Right atrium auricular region (tissue), 2 donors: ENCODE data around the gene USP10. TPM values are rescaled to one million over a fixed set of nuclear protein-coding genes. Genes with fewer than 3 reads are reported as not detected.

ENCODE experiments used
- DNase-seq: peaks from one replicate; pipeline ENCODE4 v3.0.0-alpha.2; 2019; ENCODE audit warnings: low spot score
- H3K27ac ChIP-seq, 2 donors: fragments of 200-600 bp; sonication (generic); 1 replicate in 1 of 2; 2 replicates in 1 of 2; pipeline ENCODE4 v1.5.1; 2016 to 2019
- H3K27me3 ChIP-seq, 2 donors: fragments of 200-600 bp; sonication (generic); one replicate each; pipeline versions ENCODE4 v1.5.1 to v1.6.0; 2017 to 2019
- H3K36me3 ChIP-seq: fragments of 200-600 bp; sonication (generic); one replicate; pipeline ENCODE4 v1.5.1; 2016
- H3K4me1 ChIP-seq, 2 donors: fragments of 200-600 bp; sonication (generic); one replicate each; pipeline versions ENCODE4 v1.5.1 to v1.6.0; 2017 to 2019
- H3K4me3 ChIP-seq, 2 donors: fragments of 200-600 bp; sonication (generic); 1 replicate in 1 of 2; 2 replicates in 1 of 2; pipeline ENCODE4 v1.5.1; 2017 to 2019; ENCODE audit warnings: mild to moderate bottlenecking in 1 of 2, moderate library complexity in 1 of 2
- H3K9me3 ChIP-seq, 2 donors: fragments of 200-600 bp; sonication (generic); one replicate each; pipeline ENCODE4 v1.5.1; 2019
- total RNA-seq, 2 donors: library from RNA; depleted of rRNA; stranded (reverse); fragments of >200 nt; gene quantifications; one replicate each; pipeline ENCODE4 v1.1.0, GENCODE V29; 2016
- TF ChIP-seq, protein P1 (sequence below), 2 donors: fragments of 200-600 bp; sonication (generic); IDR thresholded peaks; one replicate each; pipeline ENCODE4 v1.5.1; 2019; ENCODE audit warnings: antibody characterized with exemption in 2 of 2

USP10 gene
- total RNA-seq, 2 donors from 2014 or later: 44.9 to 52.3 TPM

DNA sequence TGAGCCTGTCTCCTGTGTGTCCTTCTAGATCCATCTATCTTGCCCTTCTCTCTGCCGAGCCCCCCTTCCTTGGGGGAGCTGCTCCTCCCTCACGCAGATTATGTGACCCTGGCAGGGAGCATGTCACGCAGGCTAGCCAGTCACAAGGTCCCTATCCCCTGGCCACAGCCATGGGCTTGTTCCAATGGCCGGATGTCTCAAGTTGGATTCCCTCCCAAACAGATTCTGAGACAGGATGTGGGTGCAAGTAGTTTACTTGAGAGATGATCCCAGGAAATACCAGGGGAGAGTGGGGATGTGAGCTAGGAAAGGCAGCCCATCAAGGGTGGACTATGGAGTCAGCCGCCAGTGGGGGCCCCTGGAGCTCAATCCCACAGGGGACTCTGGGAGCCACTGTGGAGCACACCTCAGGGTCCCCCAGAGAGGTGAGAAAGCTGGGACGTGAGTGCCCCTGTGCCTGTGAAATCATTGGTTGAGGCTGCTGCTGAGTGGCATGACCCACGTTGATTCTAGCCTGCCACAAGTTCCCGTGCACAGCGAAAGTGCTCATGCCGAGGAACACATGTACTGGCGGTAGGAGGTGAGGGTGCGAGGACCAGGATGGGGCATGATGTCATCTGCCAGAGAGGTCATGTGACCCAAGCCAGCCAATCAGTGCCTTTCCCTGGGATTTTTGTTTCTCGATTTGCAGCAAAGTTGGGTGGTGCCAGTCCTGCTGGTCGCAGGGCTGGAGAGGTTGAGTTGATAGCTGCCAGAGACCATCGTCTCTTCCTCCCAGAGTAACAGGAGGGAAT is 113.5 kb downstream of the USP10 start:
- no peak for DNase-seq
- Histone ChIP-seq H3K4me3 (no peak overlapping the region), H3K4me1 (no peaks in the 10 kb centered on the region), H3K27ac (no peak overlapping the region), H3K9me3 (no peaks in the 10 kb centered on the region), H3K36me3 (no peaks in the 10 kb centered on the region), H3K27me3 (no peaks in the 10 kb centered on the region)
- TF ChIP-seq, protein P1, sequence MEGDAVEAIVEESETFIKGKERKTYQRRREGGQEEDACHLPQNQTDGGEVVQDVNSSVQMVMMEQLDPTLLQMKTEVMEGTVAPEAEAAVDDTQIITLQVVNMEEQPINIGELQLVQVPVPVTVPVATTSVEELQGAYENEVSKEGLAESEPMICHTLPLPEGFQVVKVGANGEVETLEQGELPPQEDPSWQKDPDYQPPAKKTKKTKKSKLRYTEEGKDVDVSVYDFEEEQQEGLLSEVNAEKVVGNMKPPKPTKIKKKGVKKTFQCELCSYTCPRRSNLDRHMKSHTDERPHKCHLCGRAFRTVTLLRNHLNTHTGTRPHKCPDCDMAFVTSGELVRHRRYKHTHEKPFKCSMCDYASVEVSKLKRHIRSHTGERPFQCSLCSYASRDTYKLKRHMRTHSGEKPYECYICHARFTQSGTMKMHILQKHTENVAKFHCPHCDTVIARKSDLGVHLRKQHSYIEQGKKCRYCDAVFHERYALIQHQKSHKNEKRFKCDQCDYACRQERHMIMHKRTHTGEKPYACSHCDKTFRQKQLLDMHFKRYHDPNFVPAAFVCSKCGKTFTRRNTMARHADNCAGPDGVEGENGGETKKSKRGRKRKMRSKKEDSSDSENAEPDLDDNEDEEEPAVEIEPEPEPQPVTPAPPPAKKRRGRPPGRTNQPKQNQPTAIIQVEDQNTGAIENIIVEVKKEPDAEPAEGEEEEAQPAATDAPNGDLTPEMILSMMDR (IDR thresholded peaks at IDR 0.05): no peak

DNA sequence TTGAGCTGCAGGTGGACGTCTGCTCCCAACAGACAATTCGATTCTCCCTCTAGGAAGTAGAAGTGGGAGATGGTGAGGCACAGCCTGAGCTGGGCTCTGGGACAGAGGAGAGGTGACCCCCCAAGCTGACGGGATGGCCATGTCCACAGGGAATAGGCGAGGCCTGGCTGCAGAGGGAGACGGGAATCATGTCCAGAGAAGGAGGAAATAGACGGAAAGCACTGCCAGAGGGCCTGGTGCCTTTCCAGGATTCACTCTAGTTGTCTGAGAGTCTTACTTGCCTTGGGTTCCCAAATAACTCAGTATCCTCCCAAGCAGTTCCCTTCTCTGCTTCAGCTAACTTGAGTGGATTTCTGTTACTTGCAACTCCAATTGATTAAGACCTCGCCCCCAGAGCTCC is 115.7 kb downstream of the USP10 start:
- no peaks in the 10 kb centered on the region for H3K27me3 ChIP-seq
- H3K36me3 ChIP-seq: no peaks in the 10 kb centered on the region
- TF ChIP-seq, protein P1 (IDR thresholded peaks at IDR 0.05): no peak
- peaks cover 0 to 8% of the 10 kb centered on the region in 2 donors for H3K4me1 ChIP-seq
- no peak overlapping the region for H3K27ac ChIP-seq
- DNase-seq: no peak
- no peak overlapping the region for H3K4me3 ChIP-seq
- H3K9me3 ChIP-seq: no peaks in the 10 kb centered on the region

DNA sequence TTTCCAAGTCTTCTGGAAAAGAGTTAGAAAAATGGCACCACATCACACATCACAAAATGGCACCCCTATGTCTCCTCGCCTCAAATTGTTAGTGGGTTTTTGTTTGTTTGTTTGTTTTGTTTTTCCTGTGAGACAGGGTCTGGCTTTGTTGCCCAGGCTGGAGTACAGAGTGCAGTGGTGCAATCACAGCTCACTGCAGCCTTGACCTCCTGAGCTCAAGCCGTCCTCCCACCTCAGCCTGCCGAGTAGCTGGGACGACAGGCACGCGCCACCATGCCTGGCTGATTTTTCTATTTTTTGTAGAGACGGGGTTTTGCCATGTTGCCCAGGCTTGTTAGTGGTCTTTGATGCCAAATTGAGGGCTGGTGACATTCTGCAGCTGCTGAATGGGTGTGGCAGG is 116.2 kb downstream of the USP10 start:
- H3K9me3 ChIP-seq: no peaks in the 10 kb centered on the region
- no peaks in the 10 kb centered on the region for H3K36me3 ChIP-seq
- no peak overlapping the region for H3K27ac ChIP-seq
- H3K4me3 ChIP-seq: no peak overlapping the region
- H3K4me1 ChIP-seq: peaks cover 0 to 14% of the 10 kb centered on the region in 2 donors
- no peak for DNase-seq
- H3K27me3 ChIP-seq: no peaks in the 10 kb centered on the region
- TF ChIP-seq, protein P1 (IDR thresholded peaks at IDR 0.05): no peak

DNA sequence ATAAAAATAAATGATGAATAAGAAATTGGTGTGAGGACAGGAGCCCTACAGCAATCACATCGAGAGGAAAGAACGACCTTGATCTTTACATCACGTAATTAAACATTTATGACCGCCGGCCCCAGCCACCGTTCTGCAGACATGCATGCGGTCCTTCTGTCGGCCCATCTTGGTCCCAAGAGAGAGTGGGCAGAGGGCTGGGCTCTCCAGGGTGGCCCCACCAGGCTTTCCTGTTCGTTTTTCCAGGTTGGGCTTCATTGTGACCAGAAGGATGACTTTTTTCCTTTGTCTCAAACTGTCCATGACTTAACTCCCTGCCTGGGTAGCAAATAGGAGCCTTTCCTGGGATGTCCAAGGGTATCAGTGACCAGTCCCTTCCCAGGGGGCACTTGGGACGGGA is 116.7 kb downstream of the USP10 start:
- Histone ChIP-seq H3K9me3 (no peaks in the 10 kb centered on the region), H3K36me3 (no peaks in the 10 kb centered on the region), H3K27me3 (no peaks in the 10 kb centered on the region), H3K4me1 (peaks cover 0 to 16% of the 10 kb centered on the region in 2 donors), H3K27ac (no peak overlapping the region), H3K4me3 (no peak overlapping the region)
- DNase-seq: no peak
- TF ChIP-seq, protein P1 (IDR thresholded peaks at IDR 0.05): no peak

DNA sequence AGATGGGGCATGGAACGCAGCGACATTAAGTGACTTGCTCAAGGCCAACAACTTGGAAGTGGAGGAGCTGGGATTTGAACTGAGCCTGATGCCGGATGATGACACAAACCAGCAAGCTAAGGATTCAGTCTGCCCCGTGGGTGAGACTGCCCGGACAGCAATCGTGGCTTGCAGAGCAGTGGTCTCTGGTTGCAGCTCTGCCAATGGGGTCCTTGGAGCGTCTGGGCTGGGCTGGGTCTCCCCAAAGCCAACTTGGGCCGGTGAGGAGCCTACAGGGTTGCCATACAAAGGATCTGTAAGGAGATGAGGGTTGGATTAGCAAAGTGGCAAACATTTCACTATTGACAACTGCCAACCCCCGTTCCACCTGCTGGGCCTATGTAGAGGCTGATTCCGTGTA is 117.4 kb downstream of the USP10 start:
- H3K9me3 ChIP-seq: no peaks in the 10 kb centered on the region

More for the DNA sequence above, 117.4 kb downstream of the USP10 start:
- DNase-seq: no peak
- Histone ChIP-seq H3K27me3 (no peaks in the 10 kb centered on the region), H3K4me1 (peaks cover 0 to 20% of the 10 kb centered on the region in 2 donors), H3K4me3 (no peak overlapping the region), H3K36me3 (no peaks in the 10 kb centered on the region), H3K27ac (no peak overlapping the region)
- TF ChIP-seq, protein P1 (IDR thresholded peaks at IDR 0.05): no peak
